ENCODE data around the gene BCL2L12.
"Not testable (repeated sequence)": the region's sequence is repeated elsewhere in the genome, so short reads cannot be mapped to it uniquely, and the experiment has no call there.

The BCL2L12 gene

GRCh38 chr19:49665351-49666119 lies at the start of gene BCL2L12, which contains the start of gene IRF3:
BCL2L12 (plus strand) TSS chr19:49665933; CDS start chr19:49666693, 760 bp downstream.
IRF3 (minus strand) TSS chr19:49665857; CDS start chr19:49664838, 1,019 bp downstream.
- DNase-seq (ENCODE audit: low read depth) = peak; percentile 97

- DNase-seq (ENCODE audit: low read depth) = no peak
These were observed 49.2 kb upstream of the BCL2L12 start for GRCh38 chr19:49616532-49616931.

- no peak for DNase-seq (ENCODE audit: low read depth)
These were observed 48.8 kb upstream of the BCL2L12 start for GRCh38 chr19:49616945-49617344.

GRCh38 chr19:49617860-49618259 lies 47.9 kb upstream of the BCL2L12 start:
- not testable (repeated sequence) for DNase-seq (ENCODE audit: low read depth)

GRCh38 chr19:49624967-49625910 lies 40.5 kb upstream of the BCL2L12 start:
- DNase-seq (ENCODE audit: low read depth) = no peak

GRCh38 chr19:49626226-49626625 lies 39.5 kb upstream of the BCL2L12 start:
- DNase-seq (ENCODE audit: low read depth) = no peak

- no peak for DNase-seq (ENCODE audit: low read depth)
These were observed 36.1 kb upstream of the BCL2L12 start for GRCh38 chr19:49629659-49630058.

GRCh38 chr19:49631014-49631588 lies 34.6 kb upstream of the BCL2L12 start:
- DNase-seq (ENCODE audit: low read depth) = peak; percentile 45

GRCh38 chr19:49631610-49632192 lies 34.0 kb upstream of the BCL2L12 start:
- no peak for DNase-seq (ENCODE audit: low read depth)

GRCh38 chr19:49632576-49632975 lies 33.2 kb upstream of the BCL2L12 start:
- no peak for DNase-seq (ENCODE audit: low read depth)

- DNase-seq (ENCODE audit: low read depth) = peak; percentile 39
These were observed 32.5 kb upstream of the BCL2L12 start for GRCh38 chr19:49633273-49633672.

GRCh38 chr19:49635530-49636232 lies 30.1 kb upstream of the BCL2L12 start:
- no peak for DNase-seq (ENCODE audit: low read depth)

- DNase-seq (ENCODE audit: low read depth) = no peak
These were observed 29.4 kb upstream of the BCL2L12 start for GRCh38 chr19:49636233-49636932.

GRCh38 chr19:49637821-49638738 lies 27.7 kb upstream of the BCL2L12 start:
- DNase-seq (ENCODE audit: low read depth) = peak; percentile 90

- no peak for DNase-seq (ENCODE audit: low read depth)
These were observed 26.2 kb upstream of the BCL2L12 start for GRCh38 chr19:49639401-49640112.

GRCh38 chr19:49640113-49640898 lies 25.4 kb upstream of the BCL2L12 start, which contains the start of gene RRAS:
RRAS (minus strand) TSS chr19:49640143; CDS start chr19:49640098, 45 bp downstream.
- DNase-seq (ENCODE audit: low read depth) = peak; percentile 100

- DNase-seq (ENCODE audit: low read depth) = peak; percentile 99
These were observed 23.8 kb upstream of the BCL2L12 start, which contains the start of gene SCAF1 for GRCh38 chr19:49641688-49642491. SCAF1 (plus strand) TSS chr19:49642209; CDS start chr19:49645027, 2,818 bp downstream.
